ENCODE data around the gene LMF2.

The LMF2 gene

GRCh38 chr22:50464451-50464850 lies 43.1 kb downstream of the LMF2 start:
- no peak overlapping the region for H3K4me3 ChIP-seq (ENCODE audit: control insufficient read depth, low read depth, low read length)
- TF ChIP-seq CTCF (IDR thresholded peaks at IDR 0.05; ENCODE audit: control insufficient read depth, insufficient read depth, low read depth, low read length, missing control alignments) = no peak
- no peak for DNase-seq (ENCODE audit: low read depth)

GRCh38 chr22:50463188-50463900 lies 44.2 kb downstream of the LMF2 start:
- TF ChIP-seq CTCF (IDR thresholded peaks at IDR 0.05; ENCODE audit: control insufficient read depth, insufficient read depth, low read depth, low read length, missing control alignments) = no peak
- no peak for DNase-seq (ENCODE audit: low read depth)
- H3K4me3 ChIP-seq (ENCODE audit: control insufficient read depth, low read depth, low read length) = no peak overlapping the region

GRCh38 chr22:50461979-50462540 lies 45.4 kb downstream of the LMF2 start:
- TF ChIP-seq CTCF (IDR thresholded peaks at IDR 0.05; ENCODE audit: control insufficient read depth, insufficient read depth, low read depth, low read length, missing control alignments) = no peak
- H3K4me3 ChIP-seq (ENCODE audit: control insufficient read depth, low read depth, low read length) = no peak overlapping the region
- no peak for DNase-seq (ENCODE audit: low read depth)

- H3K4me3 ChIP-seq (ENCODE audit: control insufficient read depth, low read depth, low read length) = no peak overlapping the region
- no peak for TF ChIP-seq CTCF (IDR thresholded peaks at IDR 0.05; ENCODE audit: control insufficient read depth, insufficient read depth, low read depth, low read length, missing control alignments)
- no peak for DNase-seq (ENCODE audit: low read depth)
These were observed 46.0 kb downstream of the LMF2 start for GRCh38 chr22:50461536-50461935.

- no peak for DNase-seq (ENCODE audit: low read depth)
- no peak overlapping the region for H3K4me3 ChIP-seq (ENCODE audit: control insufficient read depth, low read depth, low read length)
- no peak for TF ChIP-seq CTCF (IDR thresholded peaks at IDR 0.05; ENCODE audit: control insufficient read depth, insufficient read depth, low read depth, low read length, missing control alignments)
These were observed 46.6 kb downstream of the LMF2 start for GRCh38 chr22:50460938-50461337.

GRCh38 chr22:50459496-50460140 lies 47.9 kb downstream of the LMF2 start:
- no peak overlapping the region for H3K4me3 ChIP-seq (ENCODE audit: control insufficient read depth, low read depth, low read length)
- no peak for TF ChIP-seq CTCF (IDR thresholded peaks at IDR 0.05; ENCODE audit: control insufficient read depth, insufficient read depth, low read depth, low read length, missing control alignments)
- DNase-seq (ENCODE audit: low read depth) = no peak
